Measurements from ENCODE around the gene HS3ST2.
"Not testable (repeated sequence)": the region's sequence is repeated elsewhere in the genome, so short reads cannot be mapped to it uniquely, and the experiment has no call there.

The HS3ST2 gene

DNA sequence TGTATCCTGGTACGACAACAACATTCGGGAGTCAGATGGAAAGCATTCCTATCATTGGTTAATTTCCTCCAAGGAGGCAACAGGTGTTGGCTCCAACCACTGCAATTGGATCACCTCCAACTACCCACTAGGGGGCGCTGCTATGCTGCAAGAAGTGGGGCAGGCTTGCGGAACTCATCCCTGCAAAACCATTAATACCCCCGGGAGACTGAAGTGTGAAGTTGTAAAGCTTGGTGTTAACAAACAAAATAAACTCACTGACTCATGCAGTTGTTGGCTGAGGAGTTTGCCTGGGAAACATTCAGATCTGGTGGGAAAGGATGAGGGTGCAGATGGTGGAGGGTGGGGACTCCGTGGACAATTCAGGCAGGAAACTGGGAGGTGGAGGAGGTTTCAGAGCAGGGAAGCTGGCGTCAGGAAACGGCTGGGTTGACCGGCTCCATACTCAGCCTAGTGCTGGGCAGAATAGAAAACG is 84.9 kb downstream of the HS3ST2 start:
- peak; percentile 80 for DNase-seq
- no peaks in the 10 kb centered on the region for H3K36me3 ChIP-seq
- H3K4me3 ChIP-seq (ENCODE audit: low read depth, low read length): peak overlapping the region; percentile 15; the same call in 1 of the 2 replicates
- no peaks in the 10 kb centered on the region for H3K27me3 ChIP-seq
- TF ChIP-seq, protein P1, sequence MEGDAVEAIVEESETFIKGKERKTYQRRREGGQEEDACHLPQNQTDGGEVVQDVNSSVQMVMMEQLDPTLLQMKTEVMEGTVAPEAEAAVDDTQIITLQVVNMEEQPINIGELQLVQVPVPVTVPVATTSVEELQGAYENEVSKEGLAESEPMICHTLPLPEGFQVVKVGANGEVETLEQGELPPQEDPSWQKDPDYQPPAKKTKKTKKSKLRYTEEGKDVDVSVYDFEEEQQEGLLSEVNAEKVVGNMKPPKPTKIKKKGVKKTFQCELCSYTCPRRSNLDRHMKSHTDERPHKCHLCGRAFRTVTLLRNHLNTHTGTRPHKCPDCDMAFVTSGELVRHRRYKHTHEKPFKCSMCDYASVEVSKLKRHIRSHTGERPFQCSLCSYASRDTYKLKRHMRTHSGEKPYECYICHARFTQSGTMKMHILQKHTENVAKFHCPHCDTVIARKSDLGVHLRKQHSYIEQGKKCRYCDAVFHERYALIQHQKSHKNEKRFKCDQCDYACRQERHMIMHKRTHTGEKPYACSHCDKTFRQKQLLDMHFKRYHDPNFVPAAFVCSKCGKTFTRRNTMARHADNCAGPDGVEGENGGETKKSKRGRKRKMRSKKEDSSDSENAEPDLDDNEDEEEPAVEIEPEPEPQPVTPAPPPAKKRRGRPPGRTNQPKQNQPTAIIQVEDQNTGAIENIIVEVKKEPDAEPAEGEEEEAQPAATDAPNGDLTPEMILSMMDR (IDR thresholded peaks at IDR 0.05; ENCODE audit: low read depth, low read length): peak; percentile 96
- H3K4me1 ChIP-seq: no peaks in the 10 kb centered on the region
- H3K9me3 ChIP-seq: no peaks in the 10 kb centered on the region

DNA sequence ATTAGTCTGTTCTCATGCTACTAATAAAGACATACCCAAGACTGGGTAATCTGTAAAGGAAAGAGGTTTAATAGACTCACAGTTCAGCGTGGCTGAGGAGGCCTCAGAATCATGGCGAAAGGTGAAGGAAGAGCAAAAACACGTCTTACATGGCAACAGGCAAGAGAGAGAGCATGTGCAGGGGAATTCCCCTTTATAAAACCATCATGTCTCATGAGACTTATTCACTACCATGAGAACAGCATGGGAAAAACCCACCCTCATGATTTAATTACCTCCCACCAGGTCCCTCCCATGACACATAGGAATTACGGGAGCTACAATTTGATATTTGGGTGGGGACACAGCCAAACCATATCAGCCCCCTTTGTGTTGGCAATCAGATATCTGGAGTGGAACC is 85.6 kb downstream of the HS3ST2 start:
- not testable (repeated sequence) for H3K9me3 ChIP-seq; H3K4me3 ChIP-seq (ENCODE audit: low read depth, low read length); DNase-seq; H3K36me3 ChIP-seq; H3K27me3 ChIP-seq; H3K4me1 ChIP-seq

GRCh38 chr16:22900863-22901262 is 86.9 kb downstream of the HS3ST2 start:
- no peaks in the 10 kb centered on the region for H3K4me1 ChIP-seq
- H3K36me3 ChIP-seq: no peaks in the 10 kb centered on the region
- DNase-seq: no peak
- TF ChIP-seq, protein P1 (IDR thresholded peaks at IDR 0.05; ENCODE audit: low read depth, low read length): no peak
- no peak overlapping the region for H3K4me3 ChIP-seq (ENCODE audit: low read depth, low read length)
- no peaks in the 10 kb centered on the region for H3K9me3 ChIP-seq
- no peaks in the 10 kb centered on the region for H3K27me3 ChIP-seq

DNA sequence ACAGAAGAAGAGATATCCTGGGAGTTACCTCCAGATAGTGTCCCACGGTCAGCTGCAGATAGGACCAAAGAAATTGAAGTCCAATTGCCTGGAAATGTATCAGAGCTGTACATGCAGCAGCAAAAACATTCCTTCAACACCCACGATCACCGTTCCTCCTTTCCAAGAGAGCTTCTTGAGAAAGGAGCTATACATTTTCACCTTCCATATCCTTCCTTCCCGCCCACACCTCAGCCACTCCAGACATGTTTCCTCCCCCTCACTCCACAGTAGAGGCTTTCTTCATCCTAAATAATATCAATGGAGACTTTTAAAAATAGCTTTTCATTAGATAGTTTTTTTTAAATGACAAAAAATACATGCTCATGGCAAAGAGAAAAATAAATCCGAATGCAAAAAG is 87.6 kb downstream of the HS3ST2 start:
- TF ChIP-seq, protein P1 (IDR thresholded peaks at IDR 0.05; ENCODE audit: low read depth, low read length): no peak
- H3K36me3 ChIP-seq: no peaks in the 10 kb centered on the region
- H3K4me3 ChIP-seq (ENCODE audit: low read depth, low read length): no peak overlapping the region
- no peaks in the 10 kb centered on the region for H3K4me1 ChIP-seq
- H3K27me3 ChIP-seq: no peaks in the 10 kb centered on the region
- no peaks in the 10 kb centered on the region for H3K9me3 ChIP-seq
- DNase-seq: no peak

GRCh38 chr16:22903716-22904115 is 89.8 kb downstream of the HS3ST2 start:
- Histone ChIP-seq H3K27me3 (no peaks in the 10 kb centered on the region), H3K9me3 (no peaks in the 10 kb centered on the region), H3K36me3 (no peaks in the 10 kb centered on the region), H3K4me1 (no peaks in the 10 kb centered on the region), H3K4me3 (ENCODE audit: low read depth, low read length) (no peak overlapping the region)
- TF ChIP-seq, protein P1 (IDR thresholded peaks at IDR 0.05; ENCODE audit: low read depth, low read length): no peak
- DNase-seq: no peak

DNA sequence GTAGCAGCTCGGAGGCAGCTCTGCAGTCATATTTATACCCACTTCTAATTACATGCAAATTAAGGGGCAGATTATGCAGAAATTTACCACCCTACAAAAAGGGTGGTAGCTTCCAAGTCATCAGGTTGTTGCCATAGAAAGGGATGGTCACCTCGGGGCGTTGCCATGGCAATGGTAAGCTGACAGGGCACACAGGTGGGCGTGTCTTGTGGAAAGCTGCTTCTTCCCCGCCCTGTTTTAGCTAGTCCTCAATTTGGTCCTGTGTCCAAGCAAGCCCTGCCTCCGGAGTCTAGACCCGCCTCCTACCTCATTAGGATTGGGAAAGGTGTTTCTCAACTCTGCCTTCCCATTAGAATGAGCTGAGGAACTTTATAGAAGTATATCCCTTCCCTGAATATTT is 98.7 kb downstream of the HS3ST2 start:
- H3K27me3 ChIP-seq: no peaks in the 10 kb centered on the region
- H3K4me1 ChIP-seq: no peaks in the 10 kb centered on the region
- no peak overlapping the region for H3K4me3 ChIP-seq (ENCODE audit: low read depth, low read length)
- no peaks in the 10 kb centered on the region for H3K9me3 ChIP-seq
- H3K36me3 ChIP-seq: no peaks in the 10 kb centered on the region
- DNase-seq: no peak
- TF ChIP-seq, protein P1 (IDR thresholded peaks at IDR 0.05; ENCODE audit: low read depth, low read length): no peak

DNA sequence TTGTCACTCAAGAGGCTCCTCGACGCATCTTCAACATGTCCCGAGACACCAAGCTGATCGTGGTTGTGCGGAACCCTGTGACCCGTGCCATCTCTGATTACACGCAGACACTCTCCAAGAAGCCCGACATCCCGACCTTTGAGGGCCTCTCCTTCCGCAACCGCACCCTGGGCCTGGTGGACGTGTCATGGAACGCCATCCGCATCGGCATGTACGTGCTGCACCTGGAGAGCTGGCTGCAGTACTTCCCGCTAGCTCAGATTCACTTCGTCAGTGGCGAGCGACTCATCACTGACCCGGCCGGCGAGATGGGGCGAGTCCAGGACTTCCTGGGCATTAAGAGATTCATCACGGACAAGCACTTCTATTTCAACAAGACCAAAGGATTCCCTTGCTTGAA is 101.0 kb downstream of the HS3ST2 start:
- no peaks in the 10 kb centered on the region for H3K4me1 ChIP-seq

More for the DNA sequence above, 101.0 kb downstream of the HS3ST2 start:
- H3K4me3 ChIP-seq (ENCODE audit: low read depth, low read length): no peak overlapping the region
- no peaks in the 10 kb centered on the region for H3K36me3 ChIP-seq
- no peaks in the 10 kb centered on the region for H3K27me3 ChIP-seq
- no peaks in the 10 kb centered on the region for H3K9me3 ChIP-seq
- TF ChIP-seq, protein P1 (IDR thresholded peaks at IDR 0.05; ENCODE audit: low read depth, low read length): no peak
- DNase-seq: no peak
